Jurkat, Clone E6-1 (cell line): Measurements from ENCODE around the gene PCDHGA7.
"Not testable (repeated sequence)": the region's sequence is repeated elsewhere in the genome, so short reads cannot be mapped to it uniquely, and the experiment has no call there.

ENCODE experiments used
- DNase-seq: peaks from one replicate; pipeline ENCODE4 v3.0.0-alpha.2; 2011; ENCODE audit warnings: low read depth, low spot score
- H3K4me3 ChIP-seq: 2 replicates; pipeline ENCODE4 v1.5.1; 2011; ENCODE audit warnings: mild to moderate bottlenecking, low read length, control low read depth, moderate library complexity

The PCDHGA7 gene

DNA sequence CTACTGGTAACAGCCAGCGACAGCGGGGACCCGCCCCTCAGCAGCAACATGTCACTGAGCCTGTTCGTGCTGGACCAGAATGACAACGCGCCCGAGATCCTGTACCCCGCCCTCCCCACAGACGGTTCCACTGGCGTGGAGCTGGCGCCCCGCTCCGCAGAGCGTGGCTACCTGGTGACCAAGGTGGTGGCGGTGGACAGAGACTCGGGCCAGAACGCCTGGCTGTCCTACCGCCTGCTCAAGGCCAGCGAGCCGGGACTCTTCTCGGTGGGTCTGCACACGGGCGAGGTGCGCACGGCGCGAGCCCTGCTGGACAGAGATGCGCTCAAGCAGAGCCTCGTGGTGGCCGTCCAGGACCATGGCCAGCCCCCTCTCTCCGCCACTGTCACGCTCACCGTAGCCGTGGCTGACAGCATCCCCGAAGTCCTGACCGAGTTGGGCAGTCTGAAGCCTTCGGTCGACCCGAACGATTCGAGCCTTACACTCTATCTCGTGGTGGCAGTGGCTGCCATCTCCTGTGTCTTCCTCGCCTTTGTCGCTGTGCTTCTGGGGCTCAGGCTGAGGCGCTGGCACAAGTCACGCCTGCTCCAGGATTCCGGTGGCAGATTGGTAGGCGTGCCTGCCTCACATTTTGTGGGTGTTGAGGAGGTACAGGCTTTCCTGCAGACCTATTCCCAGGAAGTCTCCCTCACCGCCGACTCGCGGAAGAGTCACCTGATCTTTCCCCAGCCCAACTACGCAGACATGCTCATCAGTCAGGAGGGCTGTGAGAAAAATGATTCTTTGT lies 12.1 kb downstream of the PCDHGA7 start:
- DNase-seq, H3K4me3 ChIP-seq: not testable (repeated sequence)

- not testable (repeated sequence) for DNase-seq, H3K4me3 ChIP-seq
Measured at GRCh38 chr5:141397756-141398551, 15.4 kb downstream of the PCDHGA7 start, which contains the start of gene PCDHGB5. Gene PCDHGB5 (plus strand): TSS chr5:141397947. CDS start chr5:141398128, 181 bp downstream.

GRCh38 chr5:141398608-141399007 lies 16.1 kb downstream of the PCDHGA7 start:
- no peak for DNase-seq
- no peak overlapping the region for H3K4me3 ChIP-seq

- DNase-seq, result no peak
- H3K4me3 ChIP-seq, result no peak overlapping the region
Measured at GRCh38 chr5:141399555-141400258, 17.2 kb downstream of the PCDHGA7 start.

DNA sequence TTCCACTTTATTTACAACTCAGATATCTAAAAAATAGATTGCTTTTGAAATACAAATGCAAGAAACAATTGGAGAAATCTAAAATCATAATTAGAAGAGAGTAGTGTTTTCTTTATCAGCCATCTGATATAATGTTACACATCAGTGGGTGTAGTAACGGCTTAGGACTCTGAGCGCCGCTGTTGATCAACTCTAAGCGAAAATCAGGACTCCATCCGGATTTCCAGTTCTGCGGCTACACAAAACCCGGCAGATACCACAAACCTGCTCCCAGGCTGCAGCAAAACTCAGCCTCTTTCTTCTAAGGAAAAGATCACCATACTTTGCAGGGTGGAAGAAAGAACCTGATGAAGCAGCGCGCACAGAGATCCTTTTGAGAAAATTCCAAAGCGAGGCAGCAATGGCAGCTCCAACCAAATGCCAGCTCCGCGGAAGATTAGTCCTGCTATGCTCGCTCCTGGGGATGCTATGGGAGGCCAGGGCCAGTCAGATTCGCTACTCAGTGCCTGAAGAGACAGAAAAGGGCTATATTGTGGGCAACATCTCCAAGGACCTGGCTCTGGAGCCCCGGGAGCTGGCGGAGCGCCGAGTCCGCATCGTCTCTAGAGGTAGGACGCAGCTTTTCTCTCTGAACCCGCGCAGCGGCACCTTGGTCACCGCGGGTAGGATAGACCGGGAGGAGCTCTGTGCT lies 20.2 kb downstream of the PCDHGA7 start, which contains the start of gene PCDHGA9:
Gene PCDHGA9 (plus strand): TSS at position 226 of the 691 bp plus-strand sequence. CDS start 175 bp downstream, at position 401.
- H3K4me3 ChIP-seq, result 0 out of 2 replicates have a peak within 1 kb of the TSS, but pooled peaks have one; percentile 5
- DNase-seq, result no peak

DNA sequence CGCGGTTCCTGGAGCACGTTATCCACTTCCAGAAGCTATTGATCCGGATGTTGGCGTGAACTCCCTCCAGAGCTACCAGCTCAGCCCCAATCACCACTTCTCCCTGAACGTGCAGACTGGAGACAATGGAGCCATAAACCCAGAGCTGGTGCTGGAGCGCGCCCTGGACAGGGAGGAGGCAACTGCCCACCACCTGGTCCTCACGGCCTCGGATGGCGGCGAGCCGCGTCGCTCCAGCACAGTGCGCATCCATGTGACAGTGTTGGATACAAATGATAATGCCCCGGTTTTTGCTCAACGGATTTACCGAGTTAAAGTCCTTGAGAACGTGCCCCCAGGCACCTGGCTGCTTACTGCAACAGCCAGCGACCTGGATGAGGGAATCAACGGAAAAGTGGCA lies 20.8 kb downstream of the PCDHGA7 start:
- DNase-seq, result no peak
- H3K4me3 ChIP-seq, result no peak overlapping the region

GRCh38 chr5:141407790-141408505 lies 25.4 kb downstream of the PCDHGA7 start, which contains the start of gene PCDHGB6:
Gene PCDHGB6 (plus strand): TSS chr5:141408021. CDS start chr5:141408203, 182 bp downstream.
- not testable (repeated sequence) for DNase-seq
- H3K4me3 ChIP-seq, result peak within 1 kb of the TSS; percentile 48

- H3K4me3 ChIP-seq, result no peak overlapping the region
- no peak for DNase-seq
Measured at GRCh38 chr5:141409598-141410306, 27.2 kb downstream of the PCDHGA7 start.

DNA sequence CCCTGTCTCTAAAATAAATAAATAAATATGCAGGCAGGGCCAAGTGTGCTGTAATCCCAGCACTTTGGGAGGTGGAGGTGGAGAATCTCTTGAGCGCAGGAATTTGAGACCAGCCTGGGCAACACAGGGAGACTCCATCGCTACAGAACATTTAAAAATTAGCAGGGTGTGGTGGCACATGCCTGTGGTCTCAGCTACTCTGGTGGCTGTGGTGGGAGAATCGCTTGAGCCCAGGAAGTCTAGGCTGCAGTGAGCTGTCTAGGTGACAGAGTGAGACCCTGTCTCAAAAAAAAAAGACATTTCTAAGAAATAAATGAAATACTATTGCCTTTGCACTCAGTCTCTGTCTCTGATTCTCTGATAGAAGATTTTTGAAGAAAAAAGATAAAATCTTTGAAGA lies 29.0 kb downstream of the PCDHGA7 start:
- DNase-seq, result no peak
- H3K4me3 ChIP-seq, result no peak overlapping the region

DNA sequence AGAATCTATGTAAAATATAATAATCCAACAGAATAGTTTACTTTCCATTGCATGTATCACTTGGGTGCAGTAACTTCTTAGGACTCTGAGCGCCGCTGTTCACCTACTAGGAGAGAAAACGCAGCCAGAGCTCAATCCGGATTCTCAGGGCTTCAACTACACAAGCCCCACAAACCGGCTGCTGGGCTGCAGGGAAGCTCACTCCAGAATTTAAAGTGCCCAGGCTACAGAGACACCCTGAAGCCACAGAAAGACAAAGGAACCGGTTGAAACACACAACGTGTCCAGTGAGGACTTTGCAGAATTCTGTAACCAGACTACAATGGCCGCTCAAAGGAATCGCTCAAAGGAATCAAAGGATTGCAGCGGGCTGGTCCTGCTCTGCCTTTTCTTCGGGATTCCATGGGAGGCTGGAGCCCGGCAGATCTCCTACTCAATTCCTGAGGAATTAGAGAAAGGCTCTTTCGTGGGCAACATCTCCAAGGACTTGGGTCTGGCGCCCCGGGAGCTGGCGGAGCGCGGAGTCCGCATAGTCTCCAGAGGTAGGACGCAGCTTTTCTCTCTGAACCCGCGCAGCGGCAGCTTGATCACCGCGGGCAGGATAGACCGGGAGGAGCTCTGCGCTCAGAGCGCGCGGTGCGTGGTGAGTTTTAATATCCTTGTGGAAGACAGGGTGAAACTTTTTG lies 30.5 kb downstream of the PCDHGA7 start, which contains the start of gene PCDHGA10:
Gene PCDHGA10 (plus strand): TSS at position 134 of the 686 bp plus-strand sequence. CDS start 189 bp downstream, at position 323.
- peak; percentile 70 for DNase-seq
- H3K4me3 ChIP-seq, result peak within 1 kb of the TSS; percentile 66

DNA sequence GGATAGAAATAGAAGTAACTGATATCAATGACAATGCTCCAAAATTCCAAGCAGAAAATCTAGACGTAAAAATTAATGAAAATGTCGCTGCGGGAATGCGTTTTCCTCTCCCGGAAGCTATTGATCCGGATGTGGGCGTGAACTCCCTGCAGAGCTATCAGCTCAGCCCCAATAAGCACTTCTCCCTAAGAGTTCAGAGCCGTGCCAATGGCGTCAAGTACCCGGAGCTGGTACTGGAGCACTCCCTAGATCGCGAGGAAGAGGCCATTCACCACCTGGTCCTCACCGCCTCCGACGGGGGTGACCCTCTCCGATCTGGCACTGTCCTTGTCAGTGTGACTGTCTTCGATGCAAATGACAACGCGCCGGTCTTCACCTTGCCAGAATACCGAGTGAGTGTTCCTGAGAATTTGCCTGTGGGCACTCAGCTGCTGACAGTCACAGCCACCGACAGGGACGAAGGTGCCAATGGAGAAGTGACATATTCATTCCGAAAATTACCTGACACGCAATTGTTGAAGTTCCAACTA lies 31.1 kb downstream of the PCDHGA7 start:
- H3K4me3 ChIP-seq, result peak overlapping the region; percentile 66

DNA sequence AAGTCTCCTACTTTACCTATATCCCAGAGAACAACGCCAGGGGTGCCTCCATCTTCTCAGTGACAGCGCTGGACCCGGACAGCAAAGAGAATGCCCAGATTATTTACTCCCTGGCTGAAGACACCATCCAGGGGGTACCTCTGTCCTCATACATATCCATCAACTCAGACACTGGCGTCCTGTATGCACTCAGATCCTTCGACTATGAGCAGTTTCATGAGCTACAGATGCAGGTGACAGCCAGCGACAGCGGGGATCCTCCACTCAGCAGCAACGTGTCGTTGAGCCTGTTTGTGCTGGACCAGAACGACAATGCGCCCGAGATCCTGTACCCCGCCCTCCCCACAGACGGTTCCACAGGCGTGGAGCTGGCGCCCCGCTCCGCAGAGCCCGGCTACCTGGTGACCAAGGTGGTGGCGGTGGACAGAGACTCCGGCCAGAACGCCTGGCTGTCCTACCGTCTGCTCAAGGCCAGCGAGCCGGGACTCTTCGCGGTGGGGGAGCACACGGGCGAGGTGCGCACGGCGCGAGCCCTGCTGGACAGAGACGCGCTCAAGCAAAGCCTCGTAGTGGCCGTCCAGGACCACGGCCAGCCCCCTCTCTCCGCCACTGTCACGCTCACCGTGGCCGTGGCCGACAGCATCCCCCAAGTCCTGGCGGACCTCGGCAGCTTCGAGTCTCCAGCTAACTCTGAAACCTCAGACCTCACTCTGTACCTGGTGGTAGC lies 32.2 kb downstream of the PCDHGA7 start:
- DNase-seq, H3K4me3 ChIP-seq: not testable (repeated sequence)

More for the DNA sequence above, 31.1 kb downstream of the PCDHGA7 start:
- no peak for DNase-seq

DNA sequence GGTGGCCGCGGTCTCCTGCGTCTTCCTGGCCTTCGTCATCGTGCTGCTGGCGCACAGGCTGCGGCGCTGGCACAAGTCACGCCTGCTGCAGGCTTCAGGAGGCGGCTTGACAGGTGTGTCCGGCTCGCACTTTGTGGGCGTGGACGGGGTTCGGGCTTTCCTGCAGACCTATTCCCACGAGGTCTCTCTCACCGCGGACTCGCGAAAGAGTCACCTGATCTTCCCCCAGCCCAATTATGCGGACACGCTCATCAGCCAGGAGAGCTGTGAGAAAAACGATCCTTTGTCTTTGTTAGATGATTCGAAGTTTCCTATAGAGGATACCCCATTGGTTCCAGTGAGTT lies 32.7 kb downstream of the PCDHGA7 start:
- H3K4me3 ChIP-seq, DNase-seq: not testable (repeated sequence)

DNA sequence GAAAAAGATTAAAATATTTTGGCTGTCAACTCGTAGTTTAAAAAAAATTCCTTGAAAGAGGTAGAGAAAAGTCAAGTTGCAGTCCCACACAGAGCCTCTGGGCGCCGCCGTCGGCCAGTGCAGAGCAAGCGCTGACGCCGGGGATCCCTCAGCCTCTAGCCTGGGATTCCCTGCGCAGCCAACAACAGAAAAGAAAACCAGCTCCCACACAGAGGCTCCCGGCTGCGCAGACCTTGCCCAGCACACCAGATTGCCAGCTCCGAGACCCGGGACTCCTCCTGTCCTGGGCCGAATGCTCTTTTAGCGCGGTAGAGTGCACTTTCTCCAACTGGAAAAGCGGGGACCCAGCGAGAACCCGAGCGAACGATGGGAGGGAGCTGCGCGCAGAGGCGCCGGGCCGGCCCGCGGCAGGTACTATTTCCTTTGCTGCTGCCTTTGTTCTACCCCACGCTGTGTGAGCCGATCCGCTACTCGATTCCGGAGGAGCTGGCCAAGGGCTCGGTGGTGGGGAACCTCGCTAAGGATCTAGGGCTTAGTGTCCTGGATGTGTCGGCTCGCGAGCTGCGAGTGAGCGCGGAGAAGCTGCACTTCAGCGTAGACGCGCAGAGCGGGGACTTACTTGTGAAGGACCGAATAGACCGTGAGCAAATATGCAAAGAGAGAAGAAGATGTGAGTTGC lies 35.1 kb downstream of the PCDHGA7 start, which contains the start of gene PCDHGB7:
Gene PCDHGB7 (plus strand): TSS at position 184 of the 679 bp plus-strand sequence. CDS start 183 bp downstream, at position 367.
- peak; percentile 26 for DNase-seq
- not testable (repeated sequence) for H3K4me3 ChIP-seq
